IMR-90 (cell line): Measurements from ENCODE around the gene DNAH17. TPM values are rescaled to one million over a fixed set of nuclear protein-coding genes. Genes with fewer than 3 reads are reported as not detected.

Experiments
- ATAC-seq: fragments of 200-7000 bp; cut with Tn5 transposase; 2 replicates; pipeline ENCODE4 v1.9.1; 2020; ENCODE audit warnings: low read depth, mild to moderate bottlenecking, moderate library complexity
- BruUV-seq: library from RNA; stranded (reverse); fragments of 400-500 nt; replicated peaks from 2 replicates; lab custom pipeline; 2021; lab: Mats Ljungman, UMichigan
- CTCF ChIA-PET: fragments of 300-600 bp; formaldehyde crosslinking; extraction: SDS; loops from one replicate; lab custom pipeline; 2021; ENCODE audit warnings: antibody characterized with exemption; lab: Yijun Ruan, JAX
- POLR2A ChIA-PET: fragments of 300-600 bp; sonication (Branson Sonifier 250); formaldehyde crosslinking; loops from one replicate; lab custom pipeline; 2022; ENCODE audit warnings: antibody characterized with exemption; ENCODE audit not compliant: unreplicated experiment; lab: Charles Lee
- DNase-seq: peaks from one replicate; pipeline ENCODE4 v3.0.0; 2013
- H2AFZ ChIP-seq: replicated peaks from 2 replicates; pipeline ENCODE3; 2013; ENCODE audit warnings: low read length, mild to moderate bottlenecking; ENCODE audit not compliant: poor library complexity
- H2AK5ac ChIP-seq: 2 replicates; pipeline ENCODE4 v1.6.1; 2013; ENCODE audit warnings: low read depth, low read length, inconsistent platforms
- H2AK9ac ChIP-seq: replicated peaks from 2 replicates; pipeline ENCODE3; 2013; ENCODE audit warnings: mild to moderate bottlenecking, low read depth, low read length, moderate library complexity; ENCODE audit not compliant: poor library complexity
- H2BK120ac ChIP-seq: 2 replicates; pipeline ENCODE4 v1.6.1; 2013; ENCODE audit warnings: low read depth, low read length, inconsistent platforms
- H2BK15ac ChIP-seq: 3 replicates; pipeline ENCODE4 v1.6.1; 2013; ENCODE audit warnings: low read depth, low read length, inconsistent platforms
- H2BK20ac ChIP-seq: 2 replicates; pipeline ENCODE4 v1.6.1; 2013; ENCODE audit warnings: low read depth, mild to moderate bottlenecking, inconsistent platforms, low read length, moderate library complexity
- H2BK5ac ChIP-seq: 2 replicates; pipeline ENCODE4 v1.6.1; 2013; ENCODE audit warnings: mild to moderate bottlenecking, low read depth, low read length, inconsistent platforms; ENCODE audit not compliant: poor library complexity, severe bottlenecking
- H3K14ac ChIP-seq: replicated peaks from 2 replicates; pipeline ENCODE4 v1.6.1; 2013; ENCODE audit warnings: low read depth, low read length, inconsistent platforms
- H3K18ac ChIP-seq: 2 replicates; pipeline ENCODE4 v1.6.1; 2013; ENCODE audit warnings: low read depth, low read length, control low read depth
- H3K23ac ChIP-seq: 2 replicates; pipeline ENCODE4 v1.6.1; 2013; ENCODE audit warnings: low read depth, low read length, inconsistent platforms
- H3K27ac ChIP-seq: 2 replicates; pipeline ENCODE4 v1.5.1; 2013; ENCODE audit warnings: mild to moderate bottlenecking, control low read depth, low read length; ENCODE audit not compliant: insufficient read depth
- H3K27me3 ChIP-seq: 2 replicates; pipeline ENCODE4 v1.6.1; 2013; ENCODE audit warnings: low read length; ENCODE audit not compliant: control insufficient read depth, insufficient read depth
- H3K36me3 ChIP-seq: 2 replicates; pipeline ENCODE4 v1.6.1; 2013; ENCODE audit warnings: low read length, mixed read lengths; ENCODE audit not compliant: control insufficient read depth, insufficient read depth
- H3K4ac ChIP-seq: 2 replicates; pipeline ENCODE4 v1.6.1; 2013; ENCODE audit warnings: low read depth, low read length, inconsistent platforms
- H3K4me1 ChIP-seq: 2 replicates; pipeline ENCODE4 v1.6.1; 2013; ENCODE audit warnings: low read length, mixed read lengths; ENCODE audit not compliant: control insufficient read depth, insufficient read depth
- H3K4me2 ChIP-seq: 2 replicates; pipeline ENCODE4 v1.6.1; 2013; ENCODE audit warnings: low read depth, mild to moderate bottlenecking, control low read depth, low read length, moderate library complexity
- H3K4me3 ChIP-seq: 2 replicates; pipeline ENCODE4 v1.5.1; 2013; ENCODE audit warnings: low read depth, mild to moderate bottlenecking, control low read depth, low read length, moderate library complexity; ENCODE audit not compliant: insufficient read depth
- H3K56ac ChIP-seq: 2 replicates; pipeline ENCODE4 v1.6.1; 2013; ENCODE audit warnings: low read length, inconsistent platforms; ENCODE audit not compliant: insufficient read depth; ENCODE audit errors: extremely low read depth
- H3K79me1 ChIP-seq, 2 experiments: 2 replicates each; pipeline ENCODE4 v1.6.1; 2013; ENCODE audit warnings: low read length in 2 of 2, inconsistent platforms in 1 of 2, low read depth in 1 of 2
- H3K9ac ChIP-seq: 2 replicates; pipeline ENCODE4 v1.6.1; 2013; ENCODE audit warnings: low read depth, low read length, control low read depth
- H3K9me1 ChIP-seq: 2 replicates; pipeline ENCODE4 v1.6.1; 2013; ENCODE audit warnings: low read length, inconsistent platforms; ENCODE audit not compliant: insufficient read depth
- H3K9me3 ChIP-seq: 2 replicates; pipeline ENCODE4 v1.6.1; 2013; ENCODE audit warnings: low read length; ENCODE audit not compliant: control insufficient read depth, insufficient read depth
- H4K20me1 ChIP-seq: 2 replicates; pipeline ENCODE4 v1.6.1; 2013; ENCODE audit warnings: low read length, inconsistent platforms; ENCODE audit not compliant: insufficient read depth
- H4K5ac ChIP-seq: 2 replicates; pipeline ENCODE4 v1.6.1; 2013; ENCODE audit warnings: mild to moderate bottlenecking, low read depth, low read length, control low read depth
- H4K8ac ChIP-seq, 2 experiments: 2 replicates each; pipeline ENCODE4 v1.6.1; 2013; ENCODE audit warnings: low read depth in 2 of 2, low read length in 2 of 2, control low read depth in 1 of 2, inconsistent platforms in 1 of 2
- H4K91ac ChIP-seq: 2 replicates; pipeline ENCODE4 v1.6.1; 2013; ENCODE audit warnings: low read depth, low read length, inconsistent platforms; ENCODE audit not compliant: insufficient read depth
- BHLHE40 ChIP-seq: fragments of 150-350 bp; IDR thresholded peaks from 2 replicates; pipeline ENCODE4 v1.6.1; 2016; ENCODE audit warnings: mild to moderate bottlenecking, low read depth, low read length
- CEBPB ChIP-seq: IDR thresholded peaks from 2 replicates; pipeline ENCODE4 v1.6.1; 2012; ENCODE audit warnings: low read depth, low read length, improper control_type of control experiment
- ELK1 ChIP-seq: fragments of 150-350 bp; IDR thresholded peaks from 2 replicates; pipeline ENCODE4 v1.6.1; 2016; ENCODE audit warnings: low read depth, mild to moderate bottlenecking, low read length, moderate library complexity, borderline replicate concordance
- MAFK ChIP-seq: IDR thresholded peaks from 2 replicates; pipeline ENCODE4 v1.6.1; 2012; ENCODE audit warnings: low read depth, low read length, improper control_type of control experiment
- MXI1 ChIP-seq: IDR thresholded peaks from 2 replicates; pipeline ENCODE4 v1.6.1; 2012; ENCODE audit warnings: low read depth, mild to moderate bottlenecking, low read length, moderate library complexity, borderline replicate concordance
- RCOR1 ChIP-seq: IDR thresholded peaks from 2 replicates; pipeline ENCODE4 v1.6.1; 2012; ENCODE audit warnings: mild to moderate bottlenecking, low read length, improper control_type of control experiment; ENCODE audit not compliant: insufficient replicate concordance
- RFX5 ChIP-seq: IDR thresholded peaks from 2 replicates; pipeline ENCODE4 v1.8.0; 2012; ENCODE audit warnings: low read depth, mild to moderate bottlenecking, low read length, moderate library complexity
- SMC3 ChIP-seq: fragments of 150-350 bp; IDR thresholded peaks from 2 replicates; pipeline ENCODE4 v1.6.1; 2016; ENCODE audit warnings: low read depth, mild to moderate bottlenecking, antibody characterized with exemption, low read length, moderate library complexity
- WGBS, 2 experiments: methylation state at CpG; one replicate each; pipeline versions ENCODE4 v1.1.5 to v1.1.7; 2013; ENCODE audit warnings: missing lambda C conversion rate in 2 of 2; ENCODE audit not compliant: insufficient read length in 1 of 2; ENCODE audit errors: extremely low coverage in 2 of 2; 5-methylcytosine and 5-hydroxymethylcytosine counted together
- dilution Hi-C: fragments of 300-500 bp; cut with HindIII; formaldehyde crosslinking; loops from one replicate; pipeline ENCODE4 v1.14.3; 2018; ENCODE audit warnings: low sequenced_read_pairs; ENCODE audit not compliant: unreplicated experiment
- in situ Hi-C: fragments of 300-500 bp; cut with MboI; formaldehyde crosslinking; loops from 3 replicates; pipeline ENCODE4 v1.14.3; 2019; ENCODE audit warnings: low sequenced_read_pairs, inconsistent platforms, mixed read lengths
- intact Hi-C: fragments of 100-400 bp; cut with micrococcal nuclease; formaldehyde crosslinking; loops from 2 replicates; pipeline ENCODE4 v1.10.0; 2022
- polyA plus RNA-seq, 3 experiments: library from polyadenylated mRNA; depleted of rRNA; stranded (reverse); fragments of >200 nt; gene quantifications; 2 replicates each; pipeline ENCODE4 v1.2.3, GENCODE V29; 2012; ENCODE audit warnings: low replicate concordance in 1 of 3
- total RNA-seq: library from RNA; depleted of rRNA; stranded (reverse); fragments of >200 nt; gene quantifications from 2 replicates; pipeline ENCODE4 v1.2.3, GENCODE V29; 2012

The DNAH17 gene
- total and polyA plus RNA-seq, 2 of the 4 experiments (the other 2 are of a cell fraction) = not detected

- POLR2A ChIA-PET = no interaction called here
- DNase-seq = no peak
- Histone ChIP-seq H3K23ac (no peak overlapping the region), H3K9me1 (no peaks in the 10 kb centered on the region), H4K8ac (no peak overlapping the region), H3K4ac (no peak overlapping the region), H4K20me1 (no peaks in the 10 kb centered on the region), H2BK20ac (no peak overlapping the region), H3K4me3 (no peak overlapping the region), H2AK5ac (no peak overlapping the region), H3K9me3 (peaks cover 10% of the 10 kb centered on the region), H3K27ac (no peak overlapping the region), H3K14ac (no peak overlapping the region), H2AK9ac (no peak overlapping the region), H3K4me1 (no peaks in the 10 kb centered on the region), H3K4me2 (no peak overlapping the region), H3K18ac (no peak overlapping the region), H2BK15ac (no peak overlapping the region), H4K91ac (no peak overlapping the region), H4K5ac (no peak overlapping the region), H2BK120ac (no peak overlapping the region), H3K9ac (no peak overlapping the region), H2AFZ (no peak overlapping the region), H3K27me3 (peaks cover 30% of the 10 kb centered on the region), H3K36me3 (no peaks in the 10 kb centered on the region), H3K56ac (no peak overlapping the region), H3K79me1 (no peaks in the 10 kb centered on the region), H2BK5ac (no peak overlapping the region)
- BruUV-seq = no TSS peak
- no peak for ATAC-seq
- intact Hi-C loops (no loop called here), in situ Hi-C loops (no loop called here), dilution Hi-C loops (no loop called here)
- no CpG with 5 or more reads among the region's 4 CpGs for WGBS, 2 experiments
- CTCF ChIA-PET = no interaction called here
- TF ChIP-seq SMC3 (no peak), RCOR1 (no peak), ELK1 (no peak), RFX5 (no peak), BHLHE40 (no peak), MXI1 (no peak), MAFK (no peak), CEBPB (no peak)
These were observed 30.7 kb downstream of the DNAH17 start for GRCh38 chr17:78546476-78546875.
